Measurements from ENCODE around the gene HOXA2.
A peak's percentile ranks its signal among the peaks of the same experiment; 100 is the strongest.

The HOXA2 gene

GRCh38 chr7:27128776-27129728, 26.6 kb upstream of the HOXA2 start:
- H3K4me3 ChIP-seq, result peak overlapping the region in 4 of 7 experiments; percentile 61 to 72 (median 70)
- H3K27ac ChIP-seq, result no peak overlapping the region

DNA sequence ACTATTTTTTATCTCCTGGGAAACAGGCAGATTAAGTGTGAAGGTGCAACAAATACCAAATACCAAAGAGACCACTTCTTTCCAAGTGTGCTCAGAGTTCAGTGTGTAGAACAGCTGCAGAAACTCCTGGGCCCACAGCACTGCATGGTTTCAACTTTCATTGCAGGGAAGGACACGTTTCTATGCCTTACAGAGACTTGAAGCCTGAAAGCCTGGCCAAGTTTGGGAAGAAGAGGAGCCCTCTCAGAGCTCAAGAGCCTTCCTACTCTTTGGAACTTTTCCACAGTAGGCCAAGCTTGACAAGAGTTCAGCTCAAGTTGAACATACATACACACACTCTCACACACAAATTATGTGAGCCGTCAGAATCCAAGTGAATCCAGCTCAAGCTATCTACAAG, 25.6 kb upstream of the HOXA2 start:
- H3K4me3 ChIP-seq, result no peak overlapping the region
- H3K27ac ChIP-seq, result no peak overlapping the region

DNA sequence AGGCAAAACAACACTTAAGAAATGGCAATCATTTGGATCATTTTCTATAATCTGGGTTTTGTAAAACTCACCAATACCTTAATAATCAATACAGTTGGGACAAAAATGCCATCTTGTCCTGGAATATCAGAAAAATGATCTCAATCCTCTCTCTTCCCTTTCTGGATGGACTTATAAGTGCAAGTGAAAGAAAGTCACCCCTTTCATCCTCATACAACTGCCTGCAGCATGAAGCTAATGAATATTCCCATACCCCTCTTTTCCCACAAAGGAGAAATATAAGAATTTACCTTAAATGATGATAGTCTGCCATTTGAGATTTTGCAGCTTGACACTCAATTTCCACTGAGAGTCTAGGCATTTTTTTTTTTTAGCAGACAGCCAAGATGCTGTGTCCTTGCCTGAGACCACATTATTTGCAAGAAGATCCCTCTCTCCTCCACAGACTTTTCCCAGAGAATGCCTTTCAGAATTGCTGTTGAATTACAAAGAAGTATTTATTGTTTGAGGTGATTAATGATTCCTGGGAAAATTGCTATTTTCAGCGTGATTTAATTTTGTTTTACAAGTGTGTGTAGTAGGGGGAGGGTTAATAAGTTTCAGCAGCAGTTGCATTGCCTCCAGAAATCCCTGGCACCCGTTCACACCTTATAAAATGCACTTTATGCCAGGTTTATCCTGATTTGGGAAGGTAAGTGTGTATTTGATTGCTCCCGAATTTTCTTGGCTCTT, 24.3 kb upstream of the HOXA2 start:
- Histone ChIP-seq H3K27ac (no peak overlapping the region), H3K4me3 (no peak overlapping the region)

DNA sequence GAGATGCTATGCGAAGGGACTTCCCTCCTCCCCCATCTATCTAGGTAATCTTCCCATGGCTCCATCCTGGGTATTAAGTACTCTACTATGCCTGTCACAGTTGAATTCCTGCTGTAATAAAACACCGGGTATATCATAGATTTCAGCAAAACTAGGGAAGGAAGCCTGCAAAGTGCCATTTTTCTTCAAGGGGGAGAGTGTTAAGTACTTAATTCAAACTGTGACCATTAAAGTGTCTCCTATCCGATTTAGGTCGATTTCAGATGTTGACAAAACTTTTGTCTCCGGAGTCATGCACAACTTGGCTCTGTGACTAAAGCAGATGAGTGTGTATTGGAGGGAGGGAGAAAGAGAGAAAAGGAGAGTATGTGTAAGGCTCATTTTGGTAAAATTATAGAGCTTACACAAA, 23.5 kb upstream of the HOXA2 start:
- H3K4me3 ChIP-seq, result no peak overlapping the region
- no peak overlapping the region for H3K27ac ChIP-seq

DNA sequence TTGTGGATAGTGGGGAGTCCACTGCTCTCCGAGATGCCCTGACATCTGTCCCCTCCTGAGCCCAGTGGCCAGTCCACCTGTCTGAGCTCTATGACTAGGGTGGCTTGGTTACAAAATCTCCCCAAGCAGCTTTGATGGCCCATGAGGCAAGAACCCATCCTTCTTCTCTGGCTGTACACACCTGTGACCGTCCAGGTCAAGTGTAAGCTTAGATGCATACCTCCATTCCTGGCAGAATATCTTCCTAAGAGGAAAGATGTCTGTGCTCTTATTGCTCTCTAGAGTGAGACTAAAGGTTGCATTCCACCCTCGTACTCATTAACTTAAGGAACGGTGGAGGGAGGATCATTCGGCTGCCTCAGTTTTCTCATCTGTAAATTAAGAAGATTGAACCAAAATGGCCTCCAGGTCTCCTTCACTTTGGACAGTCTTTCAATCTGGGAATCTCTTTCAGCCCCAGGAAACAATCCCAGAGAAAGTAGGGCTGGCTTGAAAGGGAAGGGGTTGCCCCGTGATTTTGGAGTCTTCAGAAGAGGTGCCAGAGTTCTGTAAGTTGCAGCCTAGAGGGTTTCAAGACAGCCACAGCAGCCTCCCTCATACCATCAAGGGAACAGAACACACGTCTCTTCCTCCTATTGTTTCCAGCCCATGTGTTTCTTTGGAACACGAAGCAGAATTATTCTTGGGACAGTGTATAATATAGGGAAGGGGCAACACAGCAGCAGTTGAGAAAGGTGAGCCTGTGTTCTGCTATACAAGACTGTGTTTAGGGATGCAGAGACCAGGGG, 22.6 kb upstream of the HOXA2 start:
- Histone ChIP-seq H3K4me3 (no peak overlapping the region), H3K27ac (no peak overlapping the region)

- no peak overlapping the region for H3K27ac ChIP-seq
- no peak overlapping the region for H3K4me3 ChIP-seq
These were observed 21.8 kb upstream of the HOXA2 start for GRCh38 chr7:27124096-27124901.

DNA sequence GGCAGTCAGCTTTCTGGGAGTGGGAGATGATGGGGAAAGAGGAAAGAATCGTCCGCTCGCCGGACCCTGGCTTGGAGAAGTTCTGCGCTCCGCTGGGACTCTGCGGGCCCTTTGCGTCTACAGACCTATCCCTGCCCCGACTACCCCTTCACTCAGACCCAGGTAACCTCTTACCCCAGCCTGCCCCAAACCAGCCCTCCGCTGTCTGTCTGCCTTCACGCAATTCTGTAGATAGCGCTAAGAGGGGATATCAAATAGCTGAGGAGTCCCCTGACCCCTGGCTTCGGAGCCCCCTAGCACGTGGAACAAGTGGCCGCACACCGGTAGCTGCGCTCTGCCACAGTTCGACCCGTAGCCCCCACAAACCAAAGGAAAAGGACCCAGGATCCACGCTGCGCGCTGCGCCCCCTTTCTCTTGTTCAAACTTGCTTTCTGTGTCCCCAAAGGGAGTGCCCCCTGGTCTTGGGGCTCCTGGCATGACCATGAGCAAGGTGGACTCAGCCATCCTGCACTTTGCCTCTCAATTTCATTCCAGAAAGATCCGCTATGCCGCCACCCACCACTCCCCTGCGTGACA, 21.1 kb upstream of the HOXA2 start:
- H3K27ac ChIP-seq, result no peak overlapping the region
- no peak overlapping the region for H3K4me3 ChIP-seq

DNA sequence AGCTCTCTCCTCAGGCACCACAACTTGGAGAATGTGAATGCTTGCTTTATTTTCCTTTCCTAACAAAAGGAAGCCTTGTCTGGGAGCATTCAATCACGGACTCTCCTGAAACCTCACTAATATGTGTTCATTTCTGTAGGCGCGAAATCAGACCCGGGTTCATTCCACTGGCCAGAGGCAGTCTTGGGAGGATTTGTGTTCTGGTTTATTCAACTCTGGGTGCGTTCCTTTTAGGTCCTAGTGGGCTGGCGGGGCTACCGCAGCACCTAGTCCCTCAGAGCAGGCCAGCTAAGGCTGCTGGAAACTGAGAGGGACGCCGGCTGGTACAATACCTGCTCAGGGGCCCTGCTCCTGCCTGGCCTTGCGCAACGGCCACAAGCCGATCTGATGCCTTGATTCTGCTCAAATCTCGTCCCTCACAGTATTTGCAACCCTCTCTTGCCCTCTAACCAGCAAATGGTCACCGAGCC, 20.6 kb upstream of the HOXA2 start:
- H3K27ac ChIP-seq, result no peak overlapping the region
- no peak overlapping the region for H3K4me3 ChIP-seq

DNA sequence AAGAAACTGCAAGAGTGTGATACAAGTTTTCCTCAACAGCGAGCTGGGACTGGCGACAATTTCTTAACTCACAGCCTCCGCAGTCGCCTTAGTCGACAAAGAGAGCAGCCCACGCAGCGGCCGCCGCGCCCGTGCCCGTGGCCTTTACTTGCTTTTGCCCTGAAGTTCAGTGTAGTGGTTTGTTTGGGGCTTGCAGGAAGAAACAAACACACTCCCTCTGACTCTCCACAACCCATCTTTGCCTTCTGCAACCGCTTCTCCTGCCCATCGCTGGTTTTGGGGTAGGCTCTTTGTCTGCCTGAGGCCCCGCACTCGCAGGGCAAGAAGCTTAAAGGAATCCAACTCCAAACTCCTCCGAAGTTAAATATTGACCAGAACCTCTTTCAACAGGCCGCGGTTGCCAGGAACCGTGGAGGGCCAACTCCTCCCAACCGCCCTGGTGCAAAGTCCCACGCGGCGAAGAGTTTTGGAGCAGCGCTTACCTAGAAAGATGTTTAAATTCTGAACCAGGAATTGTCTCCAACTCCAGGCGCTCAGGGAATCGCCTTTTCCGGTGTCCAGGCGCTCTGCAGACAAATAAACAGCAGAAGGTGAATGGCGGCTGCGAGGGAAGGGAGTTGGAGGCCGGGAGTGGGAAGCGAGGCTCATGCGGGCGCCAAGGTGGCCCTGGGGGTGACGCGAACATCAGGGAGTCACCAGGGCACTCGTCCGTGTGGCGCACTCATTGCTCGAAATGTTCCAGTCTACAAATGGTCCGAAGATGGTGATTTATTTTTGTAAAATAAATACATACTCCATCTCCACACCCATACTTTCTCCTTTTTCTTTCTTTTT, 19.8 kb upstream of the HOXA2 start:
- no peak overlapping the region for H3K4me3 ChIP-seq
- H3K27ac ChIP-seq, result no peak overlapping the region

DNA sequence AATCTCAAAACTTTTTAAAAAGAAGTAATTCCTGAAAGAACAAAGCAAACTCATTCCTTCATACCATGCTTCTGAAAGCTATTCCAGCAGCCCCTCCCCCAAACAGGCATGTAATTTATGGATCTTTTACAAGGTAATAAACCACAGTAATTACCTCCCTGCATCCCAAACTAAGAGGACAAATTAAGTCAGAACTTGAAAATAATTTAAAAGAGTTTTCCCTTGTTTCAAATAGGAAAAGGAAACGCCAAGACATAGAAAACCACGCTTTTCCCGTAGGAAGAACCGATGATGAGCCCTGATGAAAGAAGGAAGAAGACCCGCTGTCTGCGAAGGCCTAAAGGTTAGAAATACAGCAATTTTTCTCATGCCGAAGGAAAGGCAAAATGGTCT, 19.2 kb upstream of the HOXA2 start:
- Histone ChIP-seq H3K27ac (no peak overlapping the region), H3K4me3 (no peak overlapping the region)

- no peak overlapping the region for H3K4me3 ChIP-seq
- no peak overlapping the region for H3K27ac ChIP-seq
These were observed 17.0 kb upstream of the HOXA2 start for GRCh38 chr7:27119412-27119911.

GRCh38 chr7:27118580-27118979, 16.1 kb upstream of the HOXA2 start:
- no peak overlapping the region for H3K4me3 ChIP-seq
- no peak overlapping the region for H3K27ac ChIP-seq

DNA sequence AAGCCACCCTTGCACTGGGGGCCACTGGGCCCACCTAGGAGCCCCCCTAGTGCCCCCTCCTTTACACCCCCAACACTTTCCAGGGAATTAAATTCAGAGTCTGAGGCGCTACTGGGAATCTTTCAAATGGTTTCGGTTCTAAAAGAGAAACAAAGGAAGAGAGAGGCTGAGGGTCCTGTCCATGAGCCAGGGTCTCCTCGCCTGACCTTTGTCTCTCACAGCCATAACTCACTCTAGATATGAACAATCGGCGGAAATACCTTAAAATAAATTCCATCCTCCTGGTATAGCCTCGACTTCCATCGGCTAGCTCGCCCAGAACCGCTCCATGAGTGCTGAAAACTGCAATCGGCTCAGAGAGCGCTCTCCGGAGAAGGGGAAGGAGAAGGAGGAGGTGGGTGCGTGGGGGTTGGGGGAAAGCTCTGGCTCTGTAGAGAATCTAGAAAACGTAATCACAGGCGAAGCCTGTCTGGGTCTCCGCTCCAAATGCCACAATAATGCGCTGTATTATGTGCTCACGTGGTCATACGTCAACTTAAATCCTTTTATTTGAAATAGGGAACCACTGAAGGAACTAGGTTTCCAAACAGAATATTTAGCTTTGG, 15.5 kb upstream of the HOXA2 start:
- Histone ChIP-seq H3K4me3 (no peak overlapping the region), H3K27ac (peak overlapping the region in 1 of 21 experiments; percentile 4)

GRCh38 chr7:27116962-27117886, 14.7 kb upstream of the HOXA2 start:
- H3K4me3 ChIP-seq, result no peak overlapping the region
- H3K27ac ChIP-seq, result peak overlapping the region in 2 of 21 experiments; percentile 4 to 40

- Histone ChIP-seq H3K27ac (peak overlapping the region in 2 of 21 experiments; percentile 58 to 66), H3K4me3 (peak overlapping the region in 1 of 7 experiments; percentile 2)
These were observed 13.8 kb upstream of the HOXA2 start for GRCh38 chr7:27116031-27116961.
